Effector memory CD4-positive, alpha-beta T cell (primary cell): Measurements from ENCODE around the gene BCL2A1.
"Not testable (repeated sequence)": the region's sequence is repeated elsewhere in the genome, so short reads cannot be mapped to it uniquely, and the experiment has no call there.

Experiments
- DNase-seq, 3 donors: peaks; one replicate each; pipeline ENCODE4 v3.0.0-alpha.2; 2020
- H3K27ac ChIP-seq: 2 replicates; pipeline ENCODE4 v1.7.0; 2013; ENCODE audit warnings: mild to moderate bottlenecking, low read length, moderate library complexity; ENCODE audit not compliant: insufficient read depth, poor library complexity, severe bottlenecking
- H3K27me3 ChIP-seq: replicated peaks from 2 replicates; pipeline ENCODE4 v1.7.0; 2013; ENCODE audit warnings: mild to moderate bottlenecking, low read length; ENCODE audit not compliant: insufficient read depth, control insufficient read depth, poor library complexity, severe bottlenecking
- H3K36me3 ChIP-seq: 2 replicates; pipeline ENCODE4 v1.7.0; 2013; ENCODE audit warnings: mild to moderate bottlenecking, low read length, moderate library complexity; ENCODE audit not compliant: control insufficient read depth, insufficient read depth
- H3K4me1 ChIP-seq: 2 replicates; pipeline ENCODE4 v1.7.0; 2013; ENCODE audit warnings: low read length, mild to moderate bottlenecking; ENCODE audit not compliant: control insufficient read depth, insufficient read depth, poor library complexity, severe bottlenecking
- H3K4me3 ChIP-seq: 2 replicates; pipeline ENCODE4 v1.7.0; 2013; ENCODE audit warnings: low read length, low read depth, mild to moderate bottlenecking; ENCODE audit not compliant: insufficient read depth, poor library complexity, severe bottlenecking
- H3K9me3 ChIP-seq: 2 replicates; pipeline ENCODE4 v1.7.0; 2013; ENCODE audit warnings: mild to moderate bottlenecking, low read length, moderate library complexity; ENCODE audit not compliant: control insufficient read depth

The BCL2A1 gene

DNA sequence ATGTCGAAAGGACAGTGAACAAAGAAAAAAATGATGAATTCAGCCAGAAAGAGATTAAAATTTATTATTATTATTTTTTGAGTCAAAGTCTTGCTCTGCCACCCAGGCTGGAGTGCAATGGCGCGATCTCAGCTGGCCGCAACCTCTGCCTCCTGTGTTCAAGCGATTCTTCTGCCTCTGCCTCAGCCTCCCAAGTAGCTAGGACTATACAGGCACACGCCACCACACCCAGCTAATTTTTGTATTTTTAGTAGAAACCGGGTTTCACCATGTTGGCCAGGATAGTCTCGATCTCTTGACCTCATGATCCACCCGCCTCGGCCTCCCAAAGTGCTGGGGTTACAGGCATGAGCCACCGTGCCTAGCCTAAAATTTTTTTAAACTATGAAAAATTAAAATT, 8.1 kb downstream of the BCL2A1 start:
- H3K4me1 ChIP-seq: peaks cover 15% of the 10 kb centered on the region
- not testable (repeated sequence) for H3K4me3 ChIP-seq, H3K27me3 ChIP-seq, H3K27ac ChIP-seq, H3K36me3 ChIP-seq, DNase-seq, H3K9me3 ChIP-seq

DNA sequence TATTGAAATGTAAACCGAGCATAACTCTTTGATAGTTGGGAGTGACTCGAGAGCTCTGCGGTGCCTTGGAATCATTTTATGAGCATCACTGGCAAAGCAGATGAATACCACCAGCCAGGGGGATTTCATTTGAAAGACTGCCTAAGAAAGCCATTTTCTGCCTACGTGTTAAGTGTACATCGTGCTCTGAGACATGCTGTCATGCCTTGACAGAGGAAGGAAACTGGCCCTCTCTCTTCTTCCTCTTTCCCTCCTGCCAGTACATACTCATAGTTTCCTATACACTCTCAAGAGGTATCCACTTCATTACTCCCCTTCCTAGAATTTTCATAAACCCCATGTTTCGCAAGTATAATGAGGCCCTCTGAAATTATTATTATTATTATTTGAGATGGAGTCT, 8.8 kb downstream of the BCL2A1 start:
- Histone ChIP-seq H3K27ac (no peak overlapping the region), H3K4me1 (peaks cover 8% of the 10 kb centered on the region), H3K9me3 (no peaks in the 10 kb centered on the region), H3K4me3 (no peak overlapping the region), H3K36me3 (no peaks in the 10 kb centered on the region), H3K27me3 (no peaks in the 10 kb centered on the region)
- DNase-seq: no peak

DNA sequence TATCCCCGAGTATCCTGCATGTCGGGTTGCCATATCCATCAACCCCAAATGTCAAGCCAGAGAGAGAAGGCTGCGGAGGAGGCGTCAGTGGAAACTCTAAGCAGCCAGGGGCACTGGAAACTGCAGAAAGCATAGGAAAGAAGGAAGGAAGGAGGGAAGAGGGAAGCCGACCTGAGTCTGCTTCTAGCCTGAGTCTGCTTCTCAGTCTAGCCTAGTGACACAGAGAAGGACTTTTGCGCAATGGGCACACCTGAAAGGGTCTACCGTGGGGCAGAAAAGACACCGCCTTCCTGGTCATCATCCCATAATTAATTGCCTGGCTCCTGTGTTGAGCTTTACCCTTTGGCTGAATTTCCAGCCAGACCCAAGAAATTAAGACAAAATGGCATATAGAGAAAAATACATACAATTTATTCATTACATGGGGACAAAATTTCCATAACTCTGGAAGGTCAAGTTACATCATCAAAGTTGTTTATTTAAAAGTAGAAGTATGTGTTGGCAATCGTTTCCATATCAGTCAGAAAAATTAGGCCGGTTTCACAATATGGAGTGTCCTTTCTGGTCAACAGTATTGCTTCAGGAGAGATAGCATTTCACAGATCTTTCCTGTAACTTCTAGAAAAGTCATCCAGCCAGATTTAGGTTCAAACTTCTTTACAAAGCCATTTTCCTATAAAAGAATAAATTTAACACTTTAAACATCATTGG, 10.3 kb downstream of the BCL2A1 start:
- H3K4me3 ChIP-seq: no peak overlapping the region
- H3K4me1 ChIP-seq: no peaks in the 10 kb centered on the region
- H3K27ac ChIP-seq: no peak overlapping the region
- DNase-seq: no peak
- H3K27me3 ChIP-seq: no peaks in the 10 kb centered on the region
- H3K36me3 ChIP-seq: no peaks in the 10 kb centered on the region
- no peaks in the 10 kb centered on the region for H3K9me3 ChIP-seq

DNA sequence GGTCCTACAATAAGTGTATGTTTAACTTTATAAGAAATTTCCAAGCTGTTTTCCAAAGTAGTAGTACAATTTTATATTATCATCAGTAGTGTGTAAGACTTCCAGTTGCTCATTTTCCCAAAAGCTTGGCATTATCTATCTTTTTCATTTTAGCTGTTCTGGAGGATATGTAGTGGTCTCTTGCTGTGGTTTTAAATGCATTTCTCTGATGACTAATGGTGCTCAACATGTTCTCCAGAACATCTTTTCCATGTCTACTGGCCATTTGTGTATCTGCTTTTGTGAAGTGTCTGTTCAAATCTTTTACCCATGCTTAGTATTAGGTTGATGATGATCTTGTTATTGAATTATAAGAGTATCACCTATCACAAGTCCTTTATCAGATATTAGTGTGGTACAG, 13.3 kb downstream of the BCL2A1 start:
- Histone ChIP-seq H3K4me3 (no peak overlapping the region), H3K27ac (no peak overlapping the region), H3K27me3 (no peaks in the 10 kb centered on the region), H3K36me3 (no peaks in the 10 kb centered on the region), H3K4me1 (no peaks in the 10 kb centered on the region), H3K9me3 (no peaks in the 10 kb centered on the region)
- DNase-seq: no peak

DNA sequence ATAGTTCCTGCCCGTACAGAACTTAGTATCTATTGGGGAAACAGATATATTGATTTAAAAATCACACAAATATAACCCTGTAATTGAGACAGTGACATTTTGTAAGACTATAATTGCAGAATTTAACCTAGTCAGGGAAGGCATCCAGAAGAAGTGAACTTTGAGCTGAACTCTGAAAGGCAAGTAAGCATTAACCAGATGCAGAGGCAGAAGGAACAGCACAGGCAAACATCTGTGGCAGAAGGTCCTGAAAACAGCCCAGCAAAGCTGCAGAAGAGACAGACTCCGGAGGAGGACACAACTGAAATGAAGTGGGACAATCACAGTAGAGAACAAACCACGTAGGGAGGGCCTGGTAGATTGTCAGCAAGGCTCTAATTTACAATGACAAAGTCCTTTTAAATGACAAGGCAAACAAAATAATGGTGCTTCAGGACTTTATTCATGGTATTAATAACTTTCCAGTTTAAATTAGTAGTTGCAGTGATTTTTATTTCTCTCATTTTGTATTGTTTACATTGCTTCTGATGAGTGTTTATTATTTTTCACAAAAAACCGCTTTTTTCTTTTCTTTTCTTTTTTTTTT, 14.5 kb downstream of the BCL2A1 start:
- H3K4me1 ChIP-seq: no peaks in the 10 kb centered on the region
- no peaks in the 10 kb centered on the region for H3K9me3 ChIP-seq
- no peak for DNase-seq
- no peak overlapping the region for H3K27ac ChIP-seq
- no peaks in the 10 kb centered on the region for H3K36me3 ChIP-seq
- H3K4me3 ChIP-seq: no peak overlapping the region
- H3K27me3 ChIP-seq: no peaks in the 10 kb centered on the region

DNA sequence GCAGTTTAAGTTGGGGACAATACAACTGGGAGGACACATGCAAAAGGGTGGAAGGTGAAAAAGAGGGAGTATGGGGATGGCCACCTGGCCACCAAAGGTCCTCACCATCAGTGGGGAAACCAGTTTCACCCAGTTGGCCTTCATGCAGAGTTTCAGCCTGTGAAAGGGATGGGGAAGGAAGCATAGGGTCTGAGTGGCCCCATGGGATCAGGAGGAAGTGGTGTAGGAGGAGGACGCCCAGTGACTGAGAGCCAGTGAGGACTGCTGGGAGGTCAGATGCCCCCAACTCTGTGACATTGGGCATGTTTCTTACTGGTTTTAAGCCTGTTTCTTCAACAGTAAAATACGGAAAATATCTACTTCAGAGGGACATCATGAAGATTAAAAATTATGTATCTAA, 16.3 kb downstream of the BCL2A1 start:
- no peaks in the 10 kb centered on the region for H3K9me3 ChIP-seq
- no peaks in the 10 kb centered on the region for H3K36me3 ChIP-seq
- H3K4me1 ChIP-seq: no peaks in the 10 kb centered on the region
- H3K27ac ChIP-seq: no peak overlapping the region
- H3K27me3 ChIP-seq: no peaks in the 10 kb centered on the region
- DNase-seq: no peak
- no peak overlapping the region for H3K4me3 ChIP-seq

DNA sequence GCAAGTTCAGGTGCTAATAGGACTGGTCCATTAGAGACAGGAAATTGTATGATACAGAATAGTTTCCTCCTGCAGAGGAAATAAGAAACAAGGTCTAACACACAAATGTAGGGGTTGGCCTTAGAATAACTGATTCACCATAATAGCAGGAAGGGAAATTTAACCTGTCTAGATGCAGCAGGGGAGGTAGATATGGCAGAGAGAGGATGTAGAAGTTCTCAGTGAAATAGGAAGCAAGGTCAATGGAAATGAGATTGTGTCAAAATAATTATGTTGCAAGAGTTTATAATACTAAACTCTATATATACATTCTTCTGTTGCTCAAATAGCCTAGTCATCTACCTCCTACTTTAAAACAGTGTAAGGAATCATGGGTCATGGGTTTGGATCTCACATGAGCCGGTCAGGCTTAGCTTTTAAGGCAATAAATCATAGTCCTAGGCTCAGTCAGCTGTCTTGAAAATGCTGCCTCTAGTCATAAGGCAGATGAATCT, 17.0 kb downstream of the BCL2A1 start:
- Histone ChIP-seq H3K36me3 (no peaks in the 10 kb centered on the region), H3K27ac (no peak overlapping the region), H3K4me1 (no peaks in the 10 kb centered on the region), H3K9me3 (no peaks in the 10 kb centered on the region), H3K4me3 (no peak overlapping the region), H3K27me3 (no peaks in the 10 kb centered on the region)
- no peak for DNase-seq

DNA sequence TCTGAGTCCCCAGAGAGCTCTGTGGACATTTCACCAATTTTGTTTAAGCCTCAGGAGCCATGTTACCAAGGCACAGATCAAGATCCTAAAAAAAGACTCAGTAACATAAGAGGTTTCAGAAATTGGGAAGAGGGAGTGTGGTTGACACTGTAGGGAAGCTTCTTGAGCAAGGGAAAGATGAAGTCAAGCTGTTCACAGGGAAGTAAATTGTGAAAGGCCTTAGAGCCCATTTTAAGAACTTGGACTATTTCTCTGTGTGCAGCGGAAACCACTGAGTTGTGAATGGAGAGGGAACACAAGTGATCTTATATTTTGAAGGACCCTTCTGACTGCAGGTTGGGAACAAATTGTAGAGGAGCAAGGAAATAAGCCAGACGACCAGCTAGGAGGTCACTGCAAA, 18.7 kb downstream of the BCL2A1 start:
- Histone ChIP-seq H3K27me3 (no peaks in the 10 kb centered on the region), H3K4me1 (no peaks in the 10 kb centered on the region), H3K9me3 (no peaks in the 10 kb centered on the region), H3K4me3 (no peak overlapping the region), H3K36me3 (no peaks in the 10 kb centered on the region), H3K27ac (no peak overlapping the region)
- DNase-seq: no peak

DNA sequence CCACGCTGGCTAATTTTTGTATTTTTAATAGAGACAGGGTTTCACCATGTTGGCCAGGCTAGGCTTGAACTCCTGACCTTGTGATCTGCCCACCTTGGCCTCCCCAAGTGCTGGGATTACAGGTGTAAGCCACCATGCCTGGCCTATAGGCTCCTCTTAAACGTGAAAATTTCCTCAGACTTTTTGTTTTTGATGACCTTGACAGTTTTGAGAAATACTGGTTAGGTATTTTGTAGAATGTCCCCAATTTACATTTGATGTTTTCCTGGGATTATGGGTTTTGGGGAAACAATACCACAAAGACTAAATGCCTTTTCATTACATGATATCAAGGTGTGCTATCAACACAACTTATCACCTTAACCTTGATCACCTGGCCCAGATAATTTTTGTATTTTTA, 20.7 kb downstream of the BCL2A1 start:
- Histone ChIP-seq H3K36me3 (no peaks in the 10 kb centered on the region), H3K4me3 (no peak overlapping the region), H3K4me1 (no peaks in the 10 kb centered on the region), H3K27ac (no peak overlapping the region), H3K9me3 (no peaks in the 10 kb centered on the region), H3K27me3 (no peaks in the 10 kb centered on the region)
- no peak for DNase-seq

DNA sequence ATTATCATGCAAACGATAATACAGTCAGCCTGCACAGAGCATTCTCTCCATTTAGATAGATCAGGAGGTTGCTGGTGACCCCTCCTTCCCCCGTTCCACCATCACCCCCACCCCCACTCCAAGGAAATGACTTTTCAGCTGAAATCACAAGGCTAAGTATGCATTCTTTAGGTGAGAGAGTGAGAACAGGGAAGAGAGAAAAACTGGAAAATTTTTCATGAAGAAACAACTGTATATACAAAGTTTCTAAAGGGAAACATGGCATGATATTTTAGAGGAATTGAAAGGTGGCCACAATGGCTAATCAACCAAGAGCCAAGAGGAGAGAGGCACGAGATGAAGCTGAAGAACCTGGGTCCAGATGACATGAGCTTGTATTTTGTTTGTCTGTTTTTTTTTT, 22.2 kb downstream of the BCL2A1 start:
- H3K4me3 ChIP-seq: no peak overlapping the region
- no peak for DNase-seq
- no peak overlapping the region for H3K27ac ChIP-seq
- H3K9me3 ChIP-seq: no peaks in the 10 kb centered on the region
- H3K27me3 ChIP-seq: no peaks in the 10 kb centered on the region
- no peaks in the 10 kb centered on the region for H3K4me1 ChIP-seq
- H3K36me3 ChIP-seq: no peaks in the 10 kb centered on the region
